Measurements from ENCODE around the gene SUN1. TPM values are rescaled to one million over a fixed set of nuclear protein-coding genes. Genes with fewer than 3 reads are reported as not detected.

SUN1 gene
- total and polyA plus RNA-seq, 2 donors (not counting 3 experiments of a cell fraction or from before 2014, with no cell fraction given) = 158 to 410 TPM

Other genes starting within 250 kb of the SUN1 start
- gene DNAAF5, start 105.8 kb upstream of the SUN1 start, total RNA-seq = 45.4 and 49.3 TPM in 2 replicates
- gene DNAAF5, start 105.8 kb upstream of the SUN1 start, polyA plus RNA-seq = 65.5 and 81.8 TPM in 2 replicates
- 24.0 and 29.2 TPM in 2 replicates for gene PRKAR1B, start 105.2 kb upstream of the SUN1 start, total RNA-seq
- gene PRKAR1B, start 105.2 kb upstream of the SUN1 start, polyA plus RNA-seq = 15.0 and 15.4 TPM in 2 replicates
- gene GET4, start 44.1 kb downstream of the SUN1 start, total RNA-seq = 44.7 and 48.4 TPM in 2 replicates
- gene GET4, start 44.1 kb downstream of the SUN1 start, polyA plus RNA-seq = 58.1 and 64.8 TPM in 2 replicates
- gene ADAP1, start 122.2 kb downstream of the SUN1 start, total RNA-seq = 0.46 and 0.49 TPM in 2 replicates
- 0.58 and 0.76 TPM in 2 replicates for gene ADAP1, start 122.2 kb downstream of the SUN1 start, polyA plus RNA-seq
- 10.6 and 11.3 TPM in 2 replicates for gene COX19, start 143.1 kb downstream of the SUN1 start, total RNA-seq
- 4.7 and 6.8 TPM in 2 replicates for gene COX19, start 143.1 kb downstream of the SUN1 start, polyA plus RNA-seq
- not detected in 2 replicates for gene CYP2W1, start 150.7 kb downstream of the SUN1 start, total RNA-seq
- gene CYP2W1, start 150.7 kb downstream of the SUN1 start, polyA plus RNA-seq = not detected in 2 replicates
- gene GPR146, start 212.1 kb downstream of the SUN1 start, total RNA-seq = 11.7 and 18.5 TPM in 2 replicates
- 44.8 and 76.6 TPM in 2 replicates for gene GPR146, start 212.1 kb downstream of the SUN1 start, polyA plus RNA-seq

Measured in endothelial cell of umbilical vein (primary cell).